GM19328 (cell line): ENCODE results near the gene USP36.
"Not testable (repeated sequence)": the region's sequence is repeated elsewhere in the genome, so short reads cannot be mapped to it uniquely, and the experiment has no call there.

Experiments
- ATAC-seq: cut with Tn5 transposase; IDR thresholded peaks from one replicate; pipeline ENCODE4 v1.9.1; 2021; ENCODE audit warnings: mild to moderate bottlenecking, moderate library complexity; ENCODE audit not compliant: unreplicated experiment

USP36 gene

DNA sequence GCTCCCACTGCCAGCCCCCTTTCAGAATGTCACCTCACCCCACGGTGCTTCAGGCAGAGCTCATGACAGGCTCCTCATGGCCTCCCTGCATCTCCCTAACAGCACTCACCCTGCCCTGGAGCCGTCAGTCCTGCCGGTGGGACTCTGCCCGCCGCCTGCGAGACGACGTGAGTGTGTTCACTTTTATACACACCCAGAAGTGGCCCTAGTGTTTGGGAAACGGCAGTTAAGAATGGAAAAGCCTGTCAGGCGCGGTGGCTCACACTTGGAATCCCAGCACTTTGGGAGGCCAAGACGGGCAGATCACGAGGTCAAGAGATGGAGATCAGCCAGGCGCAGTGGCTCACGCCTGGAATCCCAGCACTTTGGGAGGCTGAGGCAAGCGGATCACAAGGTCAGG lies 46.2 kb downstream of the USP36 start:
- no peak for ATAC-seq

GRCh38 chr17:78793968-78794367 lies 46.6 kb downstream of the USP36 start:
- ATAC-seq: no peak

- ATAC-seq: no peak
These were observed 47.2 kb downstream of the USP36 start for GRCh38 chr17:78793415-78793814.

GRCh38 chr17:78791840-78792709 lies 48.5 kb downstream of the USP36 start:
- no peak for ATAC-seq

DNA sequence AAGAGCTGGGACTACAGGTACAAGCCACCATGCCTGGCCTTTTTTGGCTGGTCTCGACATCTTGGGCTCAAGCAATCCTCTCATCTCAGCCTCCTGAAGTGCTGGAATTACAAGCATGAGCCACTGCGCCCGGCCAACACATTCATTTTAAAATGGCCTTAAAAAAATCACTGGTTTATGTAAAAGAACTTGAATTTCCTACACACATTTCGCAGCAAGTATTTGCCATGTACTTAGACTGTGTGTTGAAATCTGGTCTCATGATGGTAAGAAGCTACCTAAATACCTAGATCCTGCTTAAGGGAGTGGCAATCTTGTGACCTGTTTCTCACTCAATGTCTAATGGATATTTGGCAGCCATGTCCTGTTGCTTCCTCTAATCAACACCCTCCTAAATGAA lies 50.1 kb downstream of the USP36 start:
- no peak for ATAC-seq

- ATAC-seq: no peak
These were observed 50.9 kb downstream of the USP36 start for GRCh38 chr17:78789663-78790181.

DNA sequence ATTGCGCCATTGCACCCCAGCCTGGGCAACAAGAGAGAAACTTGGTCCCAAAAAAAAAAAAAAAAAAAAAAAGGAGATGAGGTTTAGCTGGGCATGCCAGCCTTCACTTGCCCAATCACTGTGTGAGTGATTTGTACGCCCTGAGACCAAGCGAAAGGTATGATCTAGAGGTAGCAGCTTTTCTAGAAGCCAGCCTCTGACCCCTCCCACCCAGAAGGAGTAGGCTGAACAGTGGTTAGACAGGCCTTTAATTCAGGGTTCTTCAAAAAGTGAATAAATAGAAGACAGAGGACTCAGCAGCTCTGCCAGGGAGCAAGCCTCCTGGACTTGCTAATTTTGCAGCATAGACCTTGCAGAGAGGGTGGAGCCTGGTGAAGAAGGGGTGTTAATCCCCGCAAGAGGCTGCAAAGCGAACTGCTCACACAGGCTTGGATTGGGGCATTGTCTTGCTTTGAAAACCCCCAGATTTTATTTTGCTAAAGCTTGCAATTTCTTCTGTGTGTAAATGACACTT lies 51.4 kb downstream of the USP36 start:
- no peak for ATAC-seq

- ATAC-seq: no peak
These were observed 52.2 kb downstream of the USP36 start for GRCh38 chr17:78788451-78788850.

DNA sequence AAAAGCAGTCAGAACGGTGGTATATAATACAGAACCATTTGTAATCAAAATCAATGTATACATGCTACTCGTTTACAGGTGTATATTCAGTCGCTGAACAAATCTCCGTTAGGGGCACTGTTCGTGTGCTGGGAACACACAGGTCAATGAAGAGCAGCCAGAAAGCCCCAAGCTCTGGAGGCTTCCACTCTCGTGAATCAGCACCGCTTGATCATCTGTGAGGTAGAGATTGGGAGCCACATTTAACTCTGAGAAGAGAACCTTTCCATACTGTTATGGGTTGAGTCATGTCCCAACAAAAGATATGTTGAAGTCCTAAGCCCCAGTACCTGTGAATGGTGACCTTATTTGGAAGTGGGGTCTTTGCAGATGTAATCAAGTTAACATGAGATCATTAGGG lies 53.2 kb downstream of the USP36 start:
- ATAC-seq: no peak

GRCh38 chr17:78785663-78786057 lies 55.0 kb downstream of the USP36 start:
- no peak for ATAC-seq

DNA sequence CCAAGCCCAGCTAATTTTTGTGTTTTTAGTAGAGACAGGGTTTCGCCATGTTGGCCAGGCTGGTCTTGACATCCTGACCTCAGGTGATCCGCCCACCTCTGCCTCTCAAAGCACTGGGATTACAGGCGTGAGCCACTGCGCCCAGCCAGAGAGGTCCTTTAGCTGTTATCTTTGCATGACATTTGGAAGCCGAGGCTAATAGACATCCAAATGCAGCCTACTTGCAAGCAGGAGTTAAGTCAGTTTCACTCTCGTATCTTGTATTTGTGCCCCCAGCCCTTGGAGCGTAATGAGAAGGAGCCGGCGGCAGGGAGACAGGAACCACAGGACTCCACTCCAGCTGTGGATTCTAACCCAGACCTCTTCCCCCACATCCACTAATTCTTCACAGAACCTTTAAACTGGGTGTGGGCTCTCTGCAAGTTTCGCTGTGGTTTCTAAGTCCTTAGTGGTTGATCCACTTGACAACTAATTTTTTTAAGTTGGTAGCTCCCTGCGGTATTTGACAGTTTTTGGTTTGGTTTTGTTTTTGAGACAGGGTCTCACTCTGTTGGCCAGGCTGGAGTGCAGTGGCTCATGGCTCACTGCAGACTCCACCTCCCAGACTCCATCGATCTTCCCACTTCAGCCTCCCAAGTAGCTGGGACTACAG lies 55.5 kb downstream of the USP36 start:
- ATAC-seq: no peak

DNA sequence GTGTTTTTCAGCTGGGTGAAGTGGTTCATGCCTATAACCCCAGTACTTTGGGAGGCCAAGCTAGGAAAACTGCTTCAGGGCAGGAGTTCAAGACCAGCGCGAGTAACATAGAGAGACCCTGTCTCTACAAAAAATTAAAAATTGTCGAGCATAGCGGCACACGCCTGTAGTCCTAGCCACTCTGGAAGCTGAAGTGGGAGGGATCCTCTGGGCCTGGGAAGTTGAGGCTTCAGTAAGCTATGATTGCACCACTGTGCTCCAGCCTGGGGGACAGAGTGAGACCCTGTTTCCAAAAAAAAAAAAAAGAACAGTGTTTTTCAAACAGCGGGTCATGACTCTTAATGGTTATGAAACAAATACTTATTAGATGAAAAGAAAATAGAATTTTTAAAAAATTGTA lies 56.3 kb downstream of the USP36 start:
- ATAC-seq: no peak

GRCh38 chr17:78783711-78784324 lies 56.8 kb downstream of the USP36 start:
- ATAC-seq: no peak

- no peak for ATAC-seq
These were observed 58.7 kb downstream of the USP36 start, which contains the start of gene CYTH1 for GRCh38 chr17:78781893-78782304. TSS of gene CYTH1 (minus strand) at chr17:78782273. CDS start at chr17:78782223, 50 bp downstream.

- no peak for ATAC-seq
These were observed 59.3 kb downstream of the USP36 start for GRCh38 chr17:78781104-78781892.

- ATAC-seq: no peak
These were observed 60.3 kb downstream of the USP36 start for GRCh38 chr17:78780335-78780734.

DNA sequence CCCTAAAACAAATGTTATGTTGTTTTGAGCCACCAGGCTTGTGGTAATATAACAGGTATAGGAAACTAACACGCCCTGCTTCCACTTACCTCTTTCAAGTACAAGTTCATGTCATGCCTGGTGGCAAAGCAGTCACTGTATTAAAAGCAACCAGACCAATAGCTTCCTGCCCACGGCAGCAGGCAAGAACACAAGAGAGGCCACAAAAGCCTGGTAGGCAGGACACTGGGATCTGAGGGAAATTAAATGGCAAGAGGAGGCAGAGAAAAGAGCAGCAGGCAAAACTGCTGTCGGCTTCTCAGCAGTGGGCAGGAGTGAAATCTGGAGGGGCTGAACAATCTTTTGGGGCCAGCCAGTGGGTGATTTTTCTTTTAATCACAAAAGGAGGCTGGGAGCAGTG lies 60.8 kb downstream of the USP36 start:
- ATAC-seq: no peak

DNA sequence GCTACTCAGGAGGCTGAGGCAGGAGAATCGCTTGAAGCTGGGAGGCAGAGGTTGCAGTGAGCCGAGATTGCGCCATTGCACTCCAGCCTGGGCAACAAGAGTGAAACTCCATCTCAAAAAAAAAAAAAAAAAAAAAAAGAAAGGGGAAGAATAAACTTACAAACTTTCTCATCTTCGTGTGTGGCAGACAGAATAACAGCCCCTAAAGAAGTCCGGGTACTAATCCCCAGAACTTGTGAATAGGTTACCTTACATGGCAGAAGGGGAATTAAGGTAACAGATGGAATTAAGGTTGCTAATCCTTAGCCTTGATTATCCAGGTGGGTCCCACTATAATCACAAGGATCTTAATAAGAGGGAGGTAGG lies 61.3 kb downstream of the USP36 start:
- not testable (repeated sequence) for ATAC-seq

DNA sequence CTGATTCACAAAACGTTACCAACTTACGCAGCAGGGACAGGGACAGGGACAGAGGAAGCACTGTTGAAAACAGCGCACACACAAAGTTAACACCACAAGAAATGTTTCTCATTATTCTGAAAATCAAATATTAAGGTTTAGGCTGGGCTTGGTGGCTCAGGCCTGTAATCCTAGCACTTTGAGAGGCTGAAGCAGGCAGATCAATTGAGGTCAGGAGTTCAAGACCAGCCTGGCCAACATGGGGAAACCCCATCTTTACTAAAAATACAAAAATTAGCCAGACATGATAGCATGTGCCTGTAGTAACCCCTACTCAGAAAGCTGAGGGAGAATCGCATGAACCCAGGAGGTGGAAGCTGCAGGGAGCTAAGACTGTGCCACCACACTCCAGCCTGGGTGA lies 62.7 kb downstream of the USP36 start:
- ATAC-seq: no peak

- ATAC-seq: no peak
These were observed 65.5 kb downstream of the USP36 start for GRCh38 chr17:78774956-78775571.
